K562 (cell line): Measurements from ENCODE around the gene CCDC178. TPM values are rescaled to one million over a fixed set of nuclear protein-coding genes. Genes with fewer than 3 reads are reported as not detected.

Experiments
- ATAC-seq: fragments of 200-7000 bp; cut with Tn5 transposase; 3 replicates; pipeline ENCODE4 v1.9.1; 2020; ENCODE audit warnings: moderate library complexity
- BruUV-seq: library from RNA; stranded (reverse); fragments of 400-500 nt; replicated peaks from 2 replicates; lab custom pipeline; 2021; lab: Mats Ljungman, UMichigan
- CTCF ChIA-PET: fragments of 300-600 bp; formaldehyde crosslinking; extraction: SDS; loops from one replicate; lab custom pipeline; 2021; ENCODE audit warnings: low intra/inter-chr PET ratio; lab: Yijun Ruan, JAX
- POLR2A ChIA-PET: fragments of 300-600, 350-650 bp; sonication (Branson Sonifier 250); formaldehyde crosslinking; extraction: SDS; loops from one replicate; lab custom pipeline; 2021; ENCODE audit warnings: antibody characterized with exemption, inconsistent platforms; lab: Yijun Ruan, JAX
- DNase-seq, 4 experiments: peaks; one replicate each; pipeline versions ENCODE4 v3.0.0 to v3.0.0-alpha.2; 2011 to 2018; ENCODE audit warnings: low spot score in 3 of 4, mixed read lengths in 3 of 4; ENCODE audit errors: extremely low read depth in 1 of 4
- FAIRE-seq: peaks from 2 replicates; lab custom pipeline; 2011; peaks lifted over from hg19 to GRCh38; lab: Jason Lieb, UNC
- H2AFZ ChIP-seq: 2 replicates; pipeline ENCODE4 v1.6.0; 2011; ENCODE audit warnings: low read depth, low read length, control low read depth, inconsistent platforms
- H3K27ac ChIP-seq: fragments of 200-600 bp; 3 replicates; pipeline ENCODE4 v1.8.0; 2011; ENCODE audit warnings: low read depth, mild to moderate bottlenecking, control low read depth, inconsistent platforms, low read length, moderate library complexity, mixed read lengths; ENCODE audit errors: extremely low read depth
- H3K27me3 ChIP-seq, 2 experiments: fragments of 300-600 bp in 1 of 2; 2 replicates in 1 of 2; 3 replicates in 1 of 2; pipeline versions ENCODE4 v1.6.0 to v1.8.0; 2011; ENCODE audit warnings: inconsistent platforms in 2 of 2, low read length in 2 of 2, mild to moderate bottlenecking in 1 of 2, mixed read lengths in 1 of 2, moderate library complexity in 1 of 2; ENCODE audit not compliant: control insufficient read depth in 2 of 2, insufficient read depth in 2 of 2
- H3K36me3 ChIP-seq: fragments of 300-600 bp; 3 replicates; pipeline ENCODE4 v1.8.0; 2011; ENCODE audit warnings: mild to moderate bottlenecking, low read length, inconsistent platforms; ENCODE audit not compliant: control insufficient read depth, insufficient read depth
- H3K4me1 ChIP-seq, 2 experiments: fragments of 200-600 bp in 1 of 2; replicated peaks in 1 of 2; 2 replicates in 1 of 2; 3 replicates in 1 of 2; pipeline versions ENCODE4 v1.5.1 to v1.8.0; 2011; ENCODE audit warnings: inconsistent platforms in 2 of 2, low read length in 2 of 2, mild to moderate bottlenecking in 1 of 2, mixed read lengths in 1 of 2, moderate library complexity in 1 of 2; ENCODE audit not compliant: control insufficient read depth in 2 of 2, insufficient read depth in 2 of 2
- H3K4me2 ChIP-seq: 2 replicates; pipeline ENCODE4 v1.6.1; 2011; ENCODE audit warnings: low read length, control low read depth, inconsistent platforms, mixed read lengths; ENCODE audit not compliant: insufficient read depth
- H3K4me3 ChIP-seq: fragments of 200-600 bp; sonication (generic), shearing (Covaris generic); 2 replicates; pipeline ENCODE4 v1.5.1; 2016; ENCODE audit warnings: control low read depth, inconsistent platforms
- H3K79me2 ChIP-seq: fragments of 200-600 bp; 3 replicates; pipeline ENCODE4 v1.8.0; 2011; ENCODE audit warnings: low read length, inconsistent platforms; ENCODE audit not compliant: control insufficient read depth, insufficient read depth
- H3K9ac ChIP-seq, 2 experiments: 2 replicates each; pipeline versions ENCODE4 v1.6.0 to v1.6.1; 2011; ENCODE audit warnings: low read depth in 2 of 2, low read length in 2 of 2, control low read depth in 1 of 2, inconsistent platforms in 1 of 2, mild to moderate bottlenecking in 1 of 2, mixed read lengths in 1 of 2; ENCODE audit not compliant: insufficient read depth in 1 of 2
- H3K9me1 ChIP-seq: one replicate; pipeline ENCODE4 v1.6.0; 2011; ENCODE audit warnings: inconsistent platforms, mild to moderate bottlenecking, low read length, moderate library complexity; ENCODE audit not compliant: control insufficient read depth, insufficient read depth
- H3K9me3 ChIP-seq: replicated peaks from 2 replicates; pipeline ENCODE4 v1.5.1; 2011; ENCODE audit warnings: low read depth, low read length, inconsistent platforms; ENCODE audit not compliant: control insufficient read depth, insufficient read depth
- H4K20me1 ChIP-seq: replicated peaks from 2 replicates; pipeline ENCODE4 v1.6.1; 2011; ENCODE audit warnings: low read length, inconsistent platforms, mixed read lengths; ENCODE audit not compliant: control insufficient read depth, insufficient read depth
- GABPB1 ChIP-seq: sonication (generic); formaldehyde crosslinking; IDR thresholded peaks from 2 replicates; pipeline ENCODE4 v1.8.0; 2022; ENCODE audit warnings: mild to moderate bottlenecking, missing genetic modification reagents
- KLF1 ChIP-seq: fragments of 450-650 bp; IDR thresholded peaks from 2 replicates; pipeline ENCODE4 v1.6.1; 2016; ENCODE audit warnings: missing genetic modification characterization, missing compliant biosample characterization
- LARP7 ChIP-seq: fragments of 450-650 bp; IDR thresholded peaks from 2 replicates; pipeline ENCODE4 v1.6.1; 2016
- NFE2L1 ChIP-seq: fragments of 450-650 bp; IDR thresholded peaks from 2 replicates; pipeline ENCODE4 v1.6.1; 2016; ENCODE audit warnings: missing genetic modification characterization, low read depth, mild to moderate bottlenecking, missing compliant biosample characterization, moderate library complexity, borderline replicate concordance
- OTX1 ChIP-seq: fragments of 450-650 bp; formaldehyde crosslinking; IDR thresholded peaks from 2 replicates; pipeline ENCODE4 v1.4.0; 2022; ENCODE audit warnings: mild to moderate bottlenecking
- PHF20 ChIP-seq: fragments of 450-650 bp; IDR thresholded peaks from 2 replicates; pipeline ENCODE4 v1.6.1; 2018; ENCODE audit not compliant: partially characterized antibody
- ZNF589 ChIP-seq: fragments of 200-800 bp; sonication (Bioruptor generic); IDR thresholded peaks from 2 replicates; pipeline ENCODE4 v1.6.1; 2016; ENCODE audit warnings: low read depth, missing genetic modification characterization, missing compliant biosample characterization
- WGBS: fragments of 100-300 bp; shearing (Covaris generic); methylation state at CpG from one replicate; pipeline ENCODE4 v1.1.6; 2016; ENCODE audit warnings: low coverage, mixed read lengths; ENCODE audit not compliant: insufficient coverage; ENCODE audit errors: missing lambda C conversion rate; 5-methylcytosine and 5-hydroxymethylcytosine counted together
- in situ Hi-C: fragments of 300-500 bp; cut with MboI; formaldehyde crosslinking; loops from 4 replicates; pipeline ENCODE4 v1.15.0; 2018; ENCODE audit warnings: inconsistent platforms, mixed read lengths
- intact Hi-C: fragments of 100-400 bp; cut with micrococcal nuclease; formaldehyde crosslinking; loops from 2 replicates; pipeline ENCODE4 v1.14.2; 2022
- polyA plus RNA-seq, 8 experiments: library from polyadenylated mRNA; depleted of rRNA in 4 of 8; stranded (reverse) in 5 of 8; unstranded in 3 of 8; fragments of >200 nt; fragmentation: Nextera tagmentation in 2 of 8; fragmentation: Illumina TruSeq in 1 of 8; extraction: Ambion mirVana in 2 of 8; extraction: Trizol in 1 of 8; gene quantifications; 2 replicates each; pipeline versions ENCODE4 v1.2.1 to v1.2.3, GENCODE V29; 2011 to 2014; ENCODE audit warnings: inconsistent platforms in 1 of 8, missing spikeins in 1 of 8
- total RNA-seq, 7 experiments: library from RNA; depleted of rRNA in 6 of 7; stranded (reverse); fragments of >200 nt in 6 of 7; fragmentation: Illumina TruSeq in 2 of 7; extraction: Trizol in 2 of 7; gene quantifications; 2 replicates each; pipeline versions ENCODE4 v1.2.1 to v1.2.3, GENCODE V29; 2011 to 2021; ENCODE audit warnings: low replicate concordance in 1 of 7
- TF ChIP-seq, protein P1 (sequence below), 3 experiments: IDR thresholded peaks in 2 of 3; conservative IDR thresholded peaks in 1 of 3; 2 replicates each; pipeline ENCODE4 v1.5.1; 2011 to 2012; ENCODE audit warnings: low read length in 3 of 3, mild to moderate bottlenecking in 3 of 3, control low read depth in 2 of 3, improper control_type of control experiment in 1 of 3, inconsistent platforms in 1 of 3, low read depth in 1 of 3, mixed read lengths in 1 of 3, moderate library complexity in 1 of 3; ENCODE audit not compliant: insufficient read depth in 2 of 3
- TF ChIP-seq, protein P2 (sequence below): fragments of 250-450 bp; sonication (Bioruptor Pico); IDR thresholded peaks from 2 replicates; pipeline ENCODE4 v1.4.0; 2020; ENCODE audit warnings: borderline replicate concordance

The CCDC178 gene
- total and polyA plus RNA-seq, 9 of the 15 experiments (the other 6 are each of a cell fraction or from before 2014, with no cell fraction given) = 0.12 to 0.47 (median 0.15) TPM; not detected in 6

DNA sequence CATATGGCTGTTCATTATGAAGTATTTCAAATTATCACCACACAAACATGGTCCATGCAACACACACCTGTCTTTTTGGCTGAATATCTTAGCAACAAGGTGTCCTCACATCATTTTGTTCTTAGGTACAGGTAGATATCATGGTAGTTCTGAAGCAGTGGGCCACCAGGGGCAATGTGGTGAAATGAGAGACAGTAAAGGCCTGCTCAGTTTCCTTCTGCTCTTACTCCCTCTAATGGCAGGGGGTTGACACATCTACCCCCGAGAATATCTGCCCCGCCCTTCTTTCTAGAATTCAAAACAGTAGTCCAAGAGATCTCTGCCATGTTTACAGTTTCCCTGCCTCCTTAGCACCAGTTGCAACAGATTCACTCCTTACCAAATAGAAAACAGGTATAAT lies 520.7 kb downstream of the CCDC178 start:
- POLR2A ChIA-PET = no interaction called here
- H4K20me1 ChIP-seq = no peaks in the 10 kb centered on the region
- H3K9ac ChIP-seq = no peak overlapping the region
- no peak overlapping the region for H3K4me3 ChIP-seq
- H3K27me3 ChIP-seq = no peaks in the 10 kb centered on the region
- no peaks in the 10 kb centered on the region for H3K4me1 ChIP-seq
- intact Hi-C loops = no loop called here
- H3K27ac ChIP-seq = no peak overlapping the region
- no peak overlapping the region for H3K4me2 ChIP-seq
- TF ChIP-seq, protein P1, sequence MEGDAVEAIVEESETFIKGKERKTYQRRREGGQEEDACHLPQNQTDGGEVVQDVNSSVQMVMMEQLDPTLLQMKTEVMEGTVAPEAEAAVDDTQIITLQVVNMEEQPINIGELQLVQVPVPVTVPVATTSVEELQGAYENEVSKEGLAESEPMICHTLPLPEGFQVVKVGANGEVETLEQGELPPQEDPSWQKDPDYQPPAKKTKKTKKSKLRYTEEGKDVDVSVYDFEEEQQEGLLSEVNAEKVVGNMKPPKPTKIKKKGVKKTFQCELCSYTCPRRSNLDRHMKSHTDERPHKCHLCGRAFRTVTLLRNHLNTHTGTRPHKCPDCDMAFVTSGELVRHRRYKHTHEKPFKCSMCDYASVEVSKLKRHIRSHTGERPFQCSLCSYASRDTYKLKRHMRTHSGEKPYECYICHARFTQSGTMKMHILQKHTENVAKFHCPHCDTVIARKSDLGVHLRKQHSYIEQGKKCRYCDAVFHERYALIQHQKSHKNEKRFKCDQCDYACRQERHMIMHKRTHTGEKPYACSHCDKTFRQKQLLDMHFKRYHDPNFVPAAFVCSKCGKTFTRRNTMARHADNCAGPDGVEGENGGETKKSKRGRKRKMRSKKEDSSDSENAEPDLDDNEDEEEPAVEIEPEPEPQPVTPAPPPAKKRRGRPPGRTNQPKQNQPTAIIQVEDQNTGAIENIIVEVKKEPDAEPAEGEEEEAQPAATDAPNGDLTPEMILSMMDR (IDR thresholded peaks at IDR 0.05 in 2 of 3, conservative IDR thresholded peaks at IDR 0.05 in 1 of 3; ENCODE audit: insufficient read depth in 2 of 3, low read depth in 1 of 3, low read length in 3 of 3) = peak; percentile 23 to 51 (median 39); a peak in 4 of 6 replicates
- TF ChIP-seq GABPB1 = no peak
- TF ChIP-seq, all 486 proteins: peak for 1
- 0% methylated on average over 2 of the region's 2 CpGs for WGBS
- peak in 2 of 4 experiments; percentile 16 to 17 for DNase-seq
- BruUV-seq = no TSS peak
- CTCF ChIA-PET = no interaction called here
- H3K36me3 ChIP-seq = no peaks in the 10 kb centered on the region
- no peak for FAIRE-seq
- H2AFZ ChIP-seq = no peak overlapping the region
- no peaks in the 10 kb centered on the region for H3K9me1 ChIP-seq
- no peaks in the 10 kb centered on the region for H3K79me2 ChIP-seq
- in situ Hi-C loops = no loop called here
- H3K9me3 ChIP-seq = no peaks in the 10 kb centered on the region
- ATAC-seq = peak; percentile 61; the same call in 2 of the 3 replicates

DNA sequence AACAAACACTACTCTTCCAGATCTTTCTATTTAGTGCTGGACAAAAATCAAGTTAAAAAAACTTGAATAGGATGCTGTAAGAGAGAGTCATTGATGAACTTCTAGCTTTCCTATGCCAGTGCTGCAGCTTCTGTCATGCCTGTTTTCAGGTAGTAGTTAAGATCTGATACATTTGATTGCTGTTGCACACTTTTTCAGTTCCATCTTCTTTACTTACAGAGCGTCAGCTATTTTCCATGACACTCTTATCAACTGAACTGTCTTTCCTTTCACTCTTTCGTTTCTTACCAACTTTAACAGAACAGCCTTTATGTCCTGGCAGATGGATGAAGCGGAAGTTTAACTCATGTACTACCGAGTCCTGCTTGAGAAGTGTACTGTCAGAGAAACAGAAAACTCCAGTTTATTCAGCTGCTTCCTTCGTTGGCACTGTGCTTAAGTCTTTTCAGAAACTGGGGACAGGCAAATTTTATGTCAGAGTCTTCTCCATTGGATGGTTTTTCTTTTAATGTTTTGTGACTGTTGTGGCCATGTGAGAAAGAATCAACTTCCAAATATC lies 521.8 kb downstream of the CCDC178 start:
- WGBS = 3% methylated on average over 5 of the region's 5 CpGs
- H4K20me1 ChIP-seq = no peaks in the 10 kb centered on the region
- DNase-seq (no peak), ATAC-seq (no peak), FAIRE-seq (no peak)
- H3K9me3 ChIP-seq = no peaks in the 10 kb centered on the region
- no TSS peak for BruUV-seq
- H3K79me2 ChIP-seq = no peaks in the 10 kb centered on the region
- CTCF ChIA-PET = no interaction called here
- no peaks in the 10 kb centered on the region for H3K27me3 ChIP-seq
- no peak overlapping the region for H3K9ac ChIP-seq
- H3K27ac ChIP-seq = no peak overlapping the region
- H3K4me3 ChIP-seq = no peak overlapping the region
- H3K4me1 ChIP-seq = no peaks in the 10 kb centered on the region
- in situ Hi-C loops (no loop called here), intact Hi-C loops (no loop called here)
- H2AFZ ChIP-seq = no peak overlapping the region
- TF ChIP-seq OTX1 (CRISPR knock-in tag) (no peak), KLF1 (tag) (no peak), ZNF589 (CRISPR knock-in tag) (no peak), PHF20 (no peak), NFE2L1 (no peak), LARP7 (no peak)
- TF ChIP-seq, protein P2, sequence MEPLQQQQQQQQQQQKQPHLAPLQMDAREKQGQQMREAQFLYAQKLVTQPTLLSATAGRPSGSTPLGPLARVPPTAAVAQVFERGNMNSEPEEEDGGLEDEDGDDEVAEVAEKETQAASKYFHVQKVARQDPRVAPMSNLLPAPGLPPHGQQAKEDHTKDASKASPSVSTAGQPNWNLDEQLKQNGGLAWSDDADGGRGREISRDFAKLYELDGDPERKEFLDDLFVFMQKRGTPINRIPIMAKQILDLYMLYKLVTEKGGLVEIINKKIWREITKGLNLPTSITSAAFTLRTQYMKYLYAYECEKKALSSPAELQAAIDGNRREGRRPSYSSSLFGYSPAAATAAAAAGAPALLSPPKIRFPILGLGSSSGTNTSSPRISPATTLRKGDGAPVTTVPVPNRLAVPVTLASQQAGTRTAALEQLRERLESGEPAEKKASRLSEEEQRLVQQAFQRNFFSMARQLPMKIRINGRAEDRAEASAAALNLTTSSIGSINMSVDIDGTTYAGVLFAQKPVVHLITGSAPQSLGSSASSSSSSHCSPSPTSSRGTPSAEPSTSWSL = no peak
- H3K36me3 ChIP-seq = no peaks in the 10 kb centered on the region
- H3K9me1 ChIP-seq = no peaks in the 10 kb centered on the region
- POLR2A ChIA-PET = no interaction called here
- no peak overlapping the region for H3K4me2 ChIP-seq
